ENCODE data around the gene DRGX.

GRCh38 chr10:49347342-49347741 is 48.5 kb downstream of the DRGX start:
- TF ChIP-seq CTCF (IDR thresholded peaks at IDR 0.05) (no peak), POLR2A (IDR thresholded peaks at IDR 0.05) (no peak)
